ENCODE results near the gene PIK3C2B.

Gene PIK3C2B

GRCh38 chr1:204478172-204478899 lies 16.3 kb downstream of the PIK3C2B start:
- DNase-seq (ENCODE audit: low read depth), result no peak

- no peak for DNase-seq (ENCODE audit: low read depth)
Measured at GRCh38 chr1:204477036-204477740, 17.4 kb downstream of the PIK3C2B start.

- no peak for DNase-seq (ENCODE audit: low read depth)
Measured at GRCh38 chr1:204476563-204476962, 18.0 kb downstream of the PIK3C2B start.

- DNase-seq (ENCODE audit: low read depth), result no peak
Measured at GRCh38 chr1:204475656-204476432, 18.8 kb downstream of the PIK3C2B start.

GRCh38 chr1:204473400-204473965 lies 21.1 kb downstream of the PIK3C2B start:
- DNase-seq (ENCODE audit: low read depth), result no peak

GRCh38 chr1:204472660-204473059 lies 21.9 kb downstream of the PIK3C2B start:
- no peak for DNase-seq (ENCODE audit: low read depth)

- DNase-seq (ENCODE audit: low read depth), result no peak
Measured at GRCh38 chr1:204471687-204472086, 22.9 kb downstream of the PIK3C2B start.

- DNase-seq (ENCODE audit: low read depth), result no peak
Measured at GRCh38 chr1:204469304-204469703, 25.3 kb downstream of the PIK3C2B start.

GRCh38 chr1:204468766-204469302 lies 25.8 kb downstream of the PIK3C2B start:
- no peak for DNase-seq (ENCODE audit: low read depth)

GRCh38 chr1:204468206-204468605 lies 26.4 kb downstream of the PIK3C2B start:
- no peak for DNase-seq (ENCODE audit: low read depth)

- no peak for DNase-seq (ENCODE audit: low read depth)
Measured at GRCh38 chr1:204466416-204467405, 27.9 kb downstream of the PIK3C2B start.

GRCh38 chr1:204465546-204466415 lies 28.8 kb downstream of the PIK3C2B start:
- DNase-seq (ENCODE audit: low read depth), result no peak

- DNase-seq (ENCODE audit: low read depth), result no peak
Measured at GRCh38 chr1:204464701-204465100, 29.9 kb downstream of the PIK3C2B start.

- DNase-seq (ENCODE audit: low read depth), result no peak
Measured at GRCh38 chr1:204464187-204464631, 30.4 kb downstream of the PIK3C2B start.

- no peak for DNase-seq (ENCODE audit: low read depth)
Measured at GRCh38 chr1:204463125-204464060, 31.2 kb downstream of the PIK3C2B start.

- DNase-seq (ENCODE audit: low read depth), result no peak
Measured at GRCh38 chr1:204462229-204462561, 32.4 kb downstream of the PIK3C2B start.

GRCh38 chr1:204461331-204462228 lies 33.0 kb downstream of the PIK3C2B start:
- no peak for DNase-seq (ENCODE audit: low read depth)

GRCh38 chr1:204460346-204460745 lies 34.3 kb downstream of the PIK3C2B start:
- DNase-seq (ENCODE audit: low read depth), result no peak
